Caco-2 (cell line): ENCODE measurements around the gene MEG3. TPM values are rescaled to one million over a fixed set of nuclear protein-coding genes. Genes with fewer than 3 reads are reported as not detected.

Experiments
- BruUV-seq: library from RNA; stranded (reverse); fragments of 400-500 nt; replicated peaks from 2 replicates; lab custom pipeline; 2021; lab: Mats Ljungman, UMichigan
- CTCF ChIA-PET: fragments of 300-600 bp; sonication (Branson Sonifier 250); formaldehyde crosslinking; loops from one replicate; lab custom pipeline; 2022; ENCODE audit warnings: antibody characterized with exemption; lab: Charles Lee
- POLR2A ChIA-PET: fragments of 300-600 bp; sonication (Branson Sonifier 250); formaldehyde crosslinking; loops from one replicate; lab custom pipeline; 2022; ENCODE audit warnings: antibody characterized with exemption; lab: Charles Lee
- DNase-seq, 2 experiments: peaks; one replicate each; pipeline versions ENCODE4 v3.0.0 to v3.0.0-alpha.2; 2020 to 2022
- H3K27me3 ChIP-seq: replicated peaks from 2 replicates; pipeline ENCODE4 v1.6.0; 2011; ENCODE audit warnings: low read length; ENCODE audit not compliant: control insufficient read depth, insufficient read depth
- H3K36me3 ChIP-seq: 2 replicates; pipeline ENCODE4 v1.5.1; 2011; ENCODE audit warnings: low read length; ENCODE audit not compliant: control insufficient read depth, insufficient read depth
- H3K4me1 ChIP-seq: fragments of 250-450 bp; sonication (Bioruptor Pico); 2 replicates; pipeline ENCODE4 v1.5.1; 2020; ENCODE audit warnings: mild to moderate bottlenecking
- H3K4me3 ChIP-seq: 2 replicates; pipeline ENCODE4 v1.5.1; 2011; ENCODE audit warnings: low read depth, mild to moderate bottlenecking, control low read depth, low read length
- H3K9me3 ChIP-seq: fragments of 250-450 bp; sonication (Bioruptor Pico); 2 replicates; pipeline ENCODE4 v1.5.1; 2020; ENCODE audit warnings: mild to moderate bottlenecking, moderate library complexity
- H3K27ac Mint-ChIP-seq: one replicate; pipeline ENCODE4 v1.8.0; 2022; ENCODE audit warnings: mixed read lengths; ENCODE audit not compliant: unreplicated experiment
- H3K27me3 Mint-ChIP-seq: one replicate; pipeline ENCODE4 v1.8.0; 2022; ENCODE audit warnings: mixed read lengths; ENCODE audit not compliant: insufficient read depth, unreplicated experiment
- H3K36me3 Mint-ChIP-seq: one replicate; pipeline ENCODE4 v1.8.0; 2022; ENCODE audit warnings: mild to moderate bottlenecking, mixed read lengths; ENCODE audit not compliant: insufficient read depth, unreplicated experiment
- H3K4me1 Mint-ChIP-seq: one replicate; pipeline ENCODE4 v1.8.0; 2022; ENCODE audit warnings: low read depth, mixed read lengths; ENCODE audit not compliant: unreplicated experiment
- H3K4me3 Mint-ChIP-seq: one replicate; pipeline ENCODE4 v1.8.0; 2022; ENCODE audit warnings: mild to moderate bottlenecking, moderate library complexity, mixed read lengths; ENCODE audit not compliant: unreplicated experiment
- H3K9me3 Mint-ChIP-seq: one replicate; pipeline ENCODE4 v1.8.0; 2022; ENCODE audit warnings: mixed read lengths; ENCODE audit not compliant: unreplicated experiment
- intact Hi-C: fragments of 100-400 bp; cut with micrococcal nuclease; formaldehyde crosslinking; loops from one replicate; pipeline ENCODE4 v1.10.0; 2022; ENCODE audit not compliant: unreplicated experiment
- total RNA-seq: library from RNA; stranded (reverse); gene quantifications from 2 replicates; pipeline ENCODE4 v1.2.3, GENCODE V29; 2022
- TF ChIP-seq, protein P1 (sequence below), 2 experiments: fragments of 200-600 bp in 1 of 2; IDR thresholded peaks; 1 replicate in 1 of 2; 2 replicates in 1 of 2; pipeline versions ENCODE4 v1.5.1 to v1.8.0; 2011 to 2022; ENCODE audit warnings: antibody characterized with exemption in 1 of 2, control low read depth in 1 of 2, inconsistent platforms in 1 of 2, low read depth in 1 of 2, low read length in 1 of 2, mild to moderate bottlenecking in 1 of 2, moderate library complexity in 1 of 2; ENCODE audit not compliant: insufficient read depth in 1 of 2, severe bottlenecking in 1 of 2, unreplicated experiment in 1 of 2

The MEG3 gene
- total RNA-seq, 1 experiment from 2014 or later = not detected

DNA sequence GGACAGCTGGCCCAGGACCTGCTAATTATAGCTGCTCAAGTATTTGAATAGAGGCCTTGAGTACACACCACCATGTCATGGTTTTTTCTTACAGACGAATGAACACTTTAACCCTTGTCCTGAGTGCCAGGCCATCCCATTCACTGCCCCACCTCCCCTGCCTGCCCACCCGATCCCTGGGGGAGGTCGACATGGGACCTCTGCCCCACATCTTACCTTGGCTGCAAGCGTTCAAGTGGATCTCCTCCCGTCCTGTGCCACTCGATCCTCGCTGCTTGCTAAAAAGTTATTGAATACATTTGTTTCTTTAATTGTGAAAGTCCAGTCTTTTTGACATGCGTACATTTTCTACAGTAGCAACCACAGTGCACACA, 67.3 kb downstream of the MEG3 start:
- Histone ChIP-seq H3K9me3 (no peaks in the 10 kb centered on the region), H3K4me1 (no peaks in the 10 kb centered on the region), H3K4me3 (no peak overlapping the region), H3K36me3 (no peaks in the 10 kb centered on the region), H3K27me3 (no peaks in the 10 kb centered on the region)
- CTCF ChIA-PET = no interaction called here
- no TSS peak for BruUV-seq
- POLR2A ChIA-PET = no interaction called here
- no peak for DNase-seq
- Mint-ChIP-seq H3K27ac (no peak overlapping the region), H3K9me3 (no peaks in the 10 kb centered on the region), H3K4me3 (no peak overlapping the region), H3K36me3 (no peaks in the 10 kb centered on the region), H3K27me3 (peaks cover 6% of the 10 kb centered on the region), H3K4me1 (no peaks in the 10 kb centered on the region)
- intact Hi-C loops = no loop called here
- TF ChIP-seq, protein P1, sequence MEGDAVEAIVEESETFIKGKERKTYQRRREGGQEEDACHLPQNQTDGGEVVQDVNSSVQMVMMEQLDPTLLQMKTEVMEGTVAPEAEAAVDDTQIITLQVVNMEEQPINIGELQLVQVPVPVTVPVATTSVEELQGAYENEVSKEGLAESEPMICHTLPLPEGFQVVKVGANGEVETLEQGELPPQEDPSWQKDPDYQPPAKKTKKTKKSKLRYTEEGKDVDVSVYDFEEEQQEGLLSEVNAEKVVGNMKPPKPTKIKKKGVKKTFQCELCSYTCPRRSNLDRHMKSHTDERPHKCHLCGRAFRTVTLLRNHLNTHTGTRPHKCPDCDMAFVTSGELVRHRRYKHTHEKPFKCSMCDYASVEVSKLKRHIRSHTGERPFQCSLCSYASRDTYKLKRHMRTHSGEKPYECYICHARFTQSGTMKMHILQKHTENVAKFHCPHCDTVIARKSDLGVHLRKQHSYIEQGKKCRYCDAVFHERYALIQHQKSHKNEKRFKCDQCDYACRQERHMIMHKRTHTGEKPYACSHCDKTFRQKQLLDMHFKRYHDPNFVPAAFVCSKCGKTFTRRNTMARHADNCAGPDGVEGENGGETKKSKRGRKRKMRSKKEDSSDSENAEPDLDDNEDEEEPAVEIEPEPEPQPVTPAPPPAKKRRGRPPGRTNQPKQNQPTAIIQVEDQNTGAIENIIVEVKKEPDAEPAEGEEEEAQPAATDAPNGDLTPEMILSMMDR (IDR thresholded peaks at IDR 0.05; ENCODE audit: insufficient read depth in 1 of 2, low read depth in 1 of 2, low read length in 1 of 2, severe bottlenecking in 1 of 2, unreplicated experiment in 1 of 2) = no peak

DNA sequence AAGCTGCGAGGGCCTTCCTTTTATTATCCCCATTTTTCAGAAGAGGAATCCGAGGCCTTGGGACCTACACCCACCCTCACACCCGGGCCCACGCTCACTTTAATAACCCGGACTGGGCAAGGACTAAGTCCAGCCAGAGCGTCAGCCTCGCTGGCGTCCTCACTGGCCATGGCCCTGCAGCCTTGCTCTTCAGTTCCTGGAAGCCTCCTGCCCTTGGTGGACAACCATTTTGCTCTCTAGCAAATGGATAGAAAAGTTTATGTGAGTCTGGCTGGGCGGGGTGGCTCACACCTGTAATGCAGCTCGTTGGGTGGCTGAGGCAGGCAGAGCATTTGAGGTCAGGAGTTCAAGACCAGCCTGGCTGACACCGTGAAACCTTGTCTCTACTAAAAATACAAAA, 67.8 kb downstream of the MEG3 start:
- no peaks in the 10 kb centered on the region for H3K4me1 Mint-ChIP-seq
- H3K36me3 Mint-ChIP-seq = no peaks in the 10 kb centered on the region
- intact Hi-C loops = no loop called here
- no peaks in the 10 kb centered on the region for H3K36me3 ChIP-seq
- ChIA-PET POLR2A (no interaction called here), CTCF (no interaction called here)
- no TSS peak for BruUV-seq
- no peak overlapping the region for H3K4me3 Mint-ChIP-seq
- no peak for DNase-seq
- no peaks in the 10 kb centered on the region for H3K27me3 ChIP-seq
- H3K27me3 Mint-ChIP-seq = peaks cover 4% of the 10 kb centered on the region
- no peak overlapping the region for H3K27ac Mint-ChIP-seq
- H3K9me3 Mint-ChIP-seq = no peaks in the 10 kb centered on the region
- H3K9me3 ChIP-seq = no peaks in the 10 kb centered on the region
- no peak overlapping the region for H3K4me3 ChIP-seq
- TF ChIP-seq, protein P1 (IDR thresholded peaks at IDR 0.05; ENCODE audit: insufficient read depth in 1 of 2, low read depth in 1 of 2, low read length in 1 of 2, severe bottlenecking in 1 of 2, unreplicated experiment in 1 of 2) = no peak
- no peaks in the 10 kb centered on the region for H3K4me1 ChIP-seq

DNA sequence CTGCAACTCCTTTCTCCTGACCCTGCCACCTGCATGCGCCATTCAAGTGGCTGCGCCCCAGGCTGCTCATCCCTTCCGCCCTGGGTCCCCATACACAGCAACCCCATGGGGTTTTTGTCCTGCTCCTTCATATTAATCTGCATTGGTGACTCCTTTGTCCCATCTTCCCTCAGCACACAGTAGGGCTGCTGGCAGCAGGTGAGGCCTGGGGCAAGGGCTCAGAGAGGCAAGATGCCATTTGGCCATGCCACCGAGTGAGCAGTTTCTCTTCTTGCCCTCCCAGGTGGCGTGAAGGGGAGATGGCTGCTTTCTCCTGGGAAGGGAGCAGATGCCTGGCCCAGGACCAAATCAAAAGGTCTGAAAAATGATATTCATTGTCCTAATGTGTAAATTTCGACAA, 68.5 kb downstream of the MEG3 start:
- no peak for DNase-seq
- Histone ChIP-seq H3K27me3 (no peaks in the 10 kb centered on the region), H3K4me1 (no peaks in the 10 kb centered on the region), H3K9me3 (no peaks in the 10 kb centered on the region), H3K4me3 (no peak overlapping the region), H3K36me3 (no peaks in the 10 kb centered on the region)
- Mint-ChIP-seq H3K4me3 (no peak overlapping the region), H3K4me1 (no peaks in the 10 kb centered on the region), H3K27ac (no peak overlapping the region), H3K27me3 (peaks cover 4% of the 10 kb centered on the region), H3K36me3 (no peaks in the 10 kb centered on the region), H3K9me3 (no peaks in the 10 kb centered on the region)
- no TSS peak for BruUV-seq
- TF ChIP-seq, protein P1 (IDR thresholded peaks at IDR 0.05; ENCODE audit: insufficient read depth in 1 of 2, low read depth in 1 of 2, low read length in 1 of 2, severe bottlenecking in 1 of 2, unreplicated experiment in 1 of 2) = no peak
- CTCF ChIA-PET = no interaction called here
- POLR2A ChIA-PET = no interaction called here
- intact Hi-C loops = no loop called here
